Keratinocyte (primary cell): ENCODE results near the gene UBASH3B. TPM values are rescaled to one million over a fixed set of nuclear protein-coding genes. Genes with fewer than 3 reads are reported as not detected.

ENCODE experiments used
- DNase-seq: peaks from one replicate; pipeline ENCODE4 v3.0.0-alpha.2; 2011; ENCODE audit warnings: low read depth, missing footprints, low spot score
- FAIRE-seq: peaks from 2 replicates; lab custom pipeline; 2011; peaks lifted over from hg19 to GRCh38; lab: Jason Lieb, UNC
- H2AFZ ChIP-seq: 2 replicates; pipeline ENCODE4 v1.6.0; 2012; ENCODE audit warnings: low read length, control low read depth, inconsistent platforms; ENCODE audit not compliant: control insufficient read depth
- H3K27ac ChIP-seq: 2 replicates; pipeline ENCODE4 v1.5.1; 2011; ENCODE audit warnings: low read length; ENCODE audit not compliant: control insufficient read depth, insufficient read depth
- H3K27me3 ChIP-seq: 3 replicates; pipeline ENCODE4 v1.6.0; 2011; ENCODE audit warnings: low read length; ENCODE audit not compliant: control insufficient read depth, insufficient read depth; ENCODE audit errors: extremely low read depth
- H3K36me3 ChIP-seq, 2 experiments: 2 replicates in 1 of 2; 3 replicates in 1 of 2; pipeline ENCODE4 v1.5.1; 2011; ENCODE audit warnings: low read length in 2 of 2, mild to moderate bottlenecking in 1 of 2; ENCODE audit not compliant: control insufficient read depth in 2 of 2, insufficient read depth in 2 of 2; ENCODE audit errors: extremely low read depth in 1 of 2
- H3K4me1 ChIP-seq: 3 replicates; pipeline ENCODE4 v1.5.1; 2011; ENCODE audit warnings: low read length; ENCODE audit not compliant: control insufficient read depth, insufficient read depth; ENCODE audit errors: extremely low read depth
- H3K4me2 ChIP-seq: 3 replicates; pipeline ENCODE4 v1.6.0; 2011; ENCODE audit warnings: low read depth, low read length; ENCODE audit not compliant: control insufficient read depth, insufficient read depth; ENCODE audit errors: extremely low read depth
- H3K4me3 ChIP-seq, 3 experiments: fragments of 200-600 bp in 1 of 3; sonication (generic) in 1 of 3; 2 replicates in 2 of 3; 3 replicates in 1 of 3; pipeline ENCODE4 v1.5.1; 2011 to 2016; ENCODE audit warnings: low read length in 3 of 3, mild to moderate bottlenecking in 3 of 3, control low read depth in 2 of 3, inconsistent platforms in 1 of 3, low read depth in 1 of 3, mixed read lengths in 1 of 3, mixed run types in 1 of 3, moderate library complexity in 1 of 3; ENCODE audit not compliant: control insufficient read depth in 2 of 3, insufficient read depth in 2 of 3; ENCODE audit errors: extremely low read depth in 1 of 3
- H3K79me2 ChIP-seq: 2 replicates; pipeline ENCODE4 v1.6.0; 2012; ENCODE audit warnings: low read length; ENCODE audit not compliant: control insufficient read depth, insufficient read depth
- H3K9ac ChIP-seq: 3 replicates; pipeline ENCODE4 v1.6.0; 2011; ENCODE audit warnings: low read length; ENCODE audit not compliant: control insufficient read depth, insufficient read depth; ENCODE audit errors: extremely low read depth
- H3K9me1 ChIP-seq: 3 replicates; pipeline ENCODE4 v1.6.0; 2011; ENCODE audit warnings: low read length; ENCODE audit not compliant: control insufficient read depth, insufficient read depth; ENCODE audit errors: extremely low read depth
- H3K9me3 ChIP-seq: 2 replicates; pipeline ENCODE4 v1.5.1; 2012; ENCODE audit warnings: low read depth, low read length; ENCODE audit not compliant: control insufficient read depth
- H4K20me1 ChIP-seq: 3 replicates; pipeline ENCODE4 v1.6.0; 2011; ENCODE audit warnings: low read length; ENCODE audit not compliant: control insufficient read depth, insufficient read depth; ENCODE audit errors: extremely low read depth
- EZH2 ChIP-seq: IDR thresholded peaks from one replicate; pipeline ENCODE4 v1.6.1; 2012; ENCODE audit warnings: inconsistent platforms, mild to moderate bottlenecking, low read length, moderate library complexity
- dilution Hi-C: fragments of 300-500 bp; cut with MboI; formaldehyde crosslinking; loops from one replicate; pipeline ENCODE4 v1.7.0; 2020; ENCODE audit warnings: low sequenced_read_pairs; ENCODE audit not compliant: extremely low pct_ligation_motif_present
- polyA plus RNA-seq, 5 experiments: library from polyadenylated mRNA; depleted of rRNA in 3 of 5; stranded (reverse) in 3 of 5; stranded (forward) in 1 of 5; unstranded in 1 of 5; fragments of >200 nt; gene quantifications; 1 replicate in 1 of 5; 2 replicates in 3 of 5; 3 replicates in 1 of 5; pipeline versions ENCODE4 v1.2.1 to v1.2.3, GENCODE V29; 2011 to 2012; ENCODE audit warnings: missing spikeins in 2 of 5, low read depth in 1 of 5, low replicate concordance in 1 of 5
- TF ChIP-seq, protein P1 (sequence below), 3 experiments: IDR thresholded peaks in 1 of 3; conservative IDR thresholded peaks in 1 of 3; optimal IDR thresholded peaks in 1 of 3; 2 replicates in 2 of 3; 3 replicates in 1 of 3; pipeline versions ENCODE3 to v1.5.1; 2011; ENCODE audit warnings: low read length in 3 of 3, mild to moderate bottlenecking in 3 of 3, moderate library complexity in 2 of 3, control low read depth in 1 of 3, inconsistent platforms in 1 of 3; ENCODE audit not compliant: insufficient read depth in 2 of 3; ENCODE audit errors: extremely low read depth in 1 of 3

Gene UBASH3B
- polyA plus RNA-seq, 1 donor (not counting 4 experiments of a cell fraction or from before 2014, with no cell fraction given): 25.0 TPM

DNA sequence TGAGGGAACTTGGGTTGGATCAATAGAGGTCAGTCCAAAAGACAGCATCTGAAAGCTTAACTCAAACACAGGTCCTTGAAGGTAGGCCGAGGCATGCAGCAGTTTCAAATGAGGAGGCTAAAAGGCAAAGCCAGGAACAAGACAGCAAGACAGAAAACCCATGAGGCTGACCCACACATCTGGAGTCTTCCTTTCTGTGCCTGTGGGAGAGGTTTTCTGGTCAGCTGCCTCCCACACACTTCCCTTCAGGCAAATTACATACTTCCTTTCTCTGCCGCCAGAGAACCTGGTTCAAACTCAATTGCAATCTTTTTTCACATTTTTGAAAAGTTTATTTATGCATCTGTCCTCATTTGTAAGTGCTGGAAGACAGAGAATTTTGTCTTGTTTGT lies 153.0 kb downstream of the UBASH3B start:
- Histone ChIP-seq H3K9ac (no peak overlapping the region), H4K20me1 (no peaks in the 10 kb centered on the region), H3K4me3 (no peak overlapping the region), H3K4me2 (no peak overlapping the region), H3K36me3 (peaks cover 2 to 6% of the 10 kb centered on the region in 2 experiments), H3K9me3 (no peaks in the 10 kb centered on the region), H3K27me3 (no peaks in the 10 kb centered on the region), H3K4me1 (peaks cover 35% of the 10 kb centered on the region), H3K27ac (no peak overlapping the region), H3K79me2 (no peaks in the 10 kb centered on the region), H2AFZ (no peak overlapping the region), H3K9me1 (no peaks in the 10 kb centered on the region)
- FAIRE-seq (peak; percentile 81), DNase-seq (no peak)
- TF ChIP-seq, protein P1, sequence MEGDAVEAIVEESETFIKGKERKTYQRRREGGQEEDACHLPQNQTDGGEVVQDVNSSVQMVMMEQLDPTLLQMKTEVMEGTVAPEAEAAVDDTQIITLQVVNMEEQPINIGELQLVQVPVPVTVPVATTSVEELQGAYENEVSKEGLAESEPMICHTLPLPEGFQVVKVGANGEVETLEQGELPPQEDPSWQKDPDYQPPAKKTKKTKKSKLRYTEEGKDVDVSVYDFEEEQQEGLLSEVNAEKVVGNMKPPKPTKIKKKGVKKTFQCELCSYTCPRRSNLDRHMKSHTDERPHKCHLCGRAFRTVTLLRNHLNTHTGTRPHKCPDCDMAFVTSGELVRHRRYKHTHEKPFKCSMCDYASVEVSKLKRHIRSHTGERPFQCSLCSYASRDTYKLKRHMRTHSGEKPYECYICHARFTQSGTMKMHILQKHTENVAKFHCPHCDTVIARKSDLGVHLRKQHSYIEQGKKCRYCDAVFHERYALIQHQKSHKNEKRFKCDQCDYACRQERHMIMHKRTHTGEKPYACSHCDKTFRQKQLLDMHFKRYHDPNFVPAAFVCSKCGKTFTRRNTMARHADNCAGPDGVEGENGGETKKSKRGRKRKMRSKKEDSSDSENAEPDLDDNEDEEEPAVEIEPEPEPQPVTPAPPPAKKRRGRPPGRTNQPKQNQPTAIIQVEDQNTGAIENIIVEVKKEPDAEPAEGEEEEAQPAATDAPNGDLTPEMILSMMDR (optimal IDR thresholded peaks at IDR 0.05 in 1 of 3, IDR thresholded peaks at IDR 0.05 in 1 of 3, conservative IDR thresholded peaks at IDR 0.05 in 1 of 3; ENCODE audit: extremely low read depth in 1 of 3, insufficient read depth in 2 of 3, low read length in 3 of 3): peak in 1 of 3 experiments; percentile 8
- TF ChIP-seq EZH2: no peak
- dilution Hi-C loops: no loop called here

DNA sequence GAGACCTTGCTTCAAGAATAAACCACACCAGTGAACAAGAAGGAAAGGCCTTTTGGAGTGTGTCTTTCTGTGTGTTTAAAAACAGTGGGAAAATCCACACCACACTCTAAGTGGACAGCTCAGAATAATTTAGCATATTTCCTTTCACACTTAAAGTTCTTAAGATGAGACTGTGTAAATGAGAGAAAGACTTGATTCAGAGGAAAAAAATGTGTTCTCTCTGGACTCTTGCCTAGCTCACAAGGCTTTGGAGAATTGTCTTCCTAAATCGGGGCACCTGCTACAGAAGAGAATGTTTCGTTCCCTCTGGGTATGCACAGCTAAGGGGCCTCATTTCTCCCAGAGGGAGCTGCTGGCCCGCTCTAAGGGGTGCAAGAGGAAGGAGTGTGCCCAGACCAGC lies 154.3 kb downstream of the UBASH3B start:
- H2AFZ ChIP-seq: no peak overlapping the region
- FAIRE-seq: peak; percentile 13
- H3K27me3 ChIP-seq: no peaks in the 10 kb centered on the region
- dilution Hi-C loops: no loop called here
- H3K36me3 ChIP-seq: peaks cover 2 to 6% of the 10 kb centered on the region in 2 experiments
- no peak for TF ChIP-seq EZH2
- TF ChIP-seq, protein P1 (optimal IDR thresholded peaks at IDR 0.05 in 1 of 3, IDR thresholded peaks at IDR 0.05 in 1 of 3, conservative IDR thresholded peaks at IDR 0.05 in 1 of 3; ENCODE audit: extremely low read depth in 1 of 3, insufficient read depth in 2 of 3, low read length in 3 of 3): no peak
- peaks cover 21% of the 10 kb centered on the region for H3K4me1 ChIP-seq
- H3K4me2 ChIP-seq: no peak overlapping the region
- no peak overlapping the region for H3K4me3 ChIP-seq
- no peaks in the 10 kb centered on the region for H3K79me2 ChIP-seq
- no peak for DNase-seq
- H3K9ac ChIP-seq: no peak overlapping the region
- no peaks in the 10 kb centered on the region for H3K9me1 ChIP-seq
- no peaks in the 10 kb centered on the region for H3K9me3 ChIP-seq
- no peak overlapping the region for H3K27ac ChIP-seq
- no peaks in the 10 kb centered on the region for H4K20me1 ChIP-seq
